H1 (cell line): ENCODE data around the gene MAPKAP1. TPM values are rescaled to one million over a fixed set of nuclear protein-coding genes. Genes with fewer than 3 reads are reported as not detected.

Experiments
- CEBPB ChIP-seq: IDR thresholded peaks from 2 replicates; pipeline ENCODE4 v1.6.1; 2012; ENCODE audit warnings: low read depth, low read length
- CREB1 ChIP-seq: IDR thresholded peaks from 2 replicates; pipeline ENCODE4 v1.6.1; 2012; ENCODE audit warnings: inconsistent platforms
- MAX ChIP-seq: IDR thresholded peaks from 2 replicates; pipeline ENCODE4 v1.6.1; 2012; ENCODE audit warnings: inconsistent platforms
- POLR2A ChIP-seq, 2 experiments: IDR thresholded peaks; 1 replicate in 1 of 2; 2 replicates in 1 of 2; pipeline ENCODE4 v1.6.1; 2011; ENCODE audit warnings: low read depth in 2 of 2, low read length in 2 of 2, mild to moderate bottlenecking in 2 of 2; ENCODE audit errors: control extremely low read depth in 1 of 2
- polyA plus RNA-seq, 7 experiments: library from polyadenylated mRNA; depleted of rRNA in 3 of 7; stranded (reverse) in 5 of 7; unstranded in 2 of 7; fragments of >200 nt in 5 of 7; fragments of 200-250 nt in 2 of 7; gene quantifications; 1 replicate in 5 of 7; 2 replicates in 1 of 7; 4 replicates in 1 of 7; pipeline versions ENCODE4 v1.2.1 to v1.2.3, GENCODE V29; 2011 to 2013; ENCODE audit warnings: missing spikeins in 2 of 7, mixed read lengths in 2 of 7
- total RNA-seq: library from RNA; stranded (reverse); fragmentation: NEBNext Ultra II Directional; extraction: Animal tissue kit (Norgen Biotek cat#: 25700); gene quantifications from 2 replicates; pipeline ENCODE4 v1.2.1, GENCODE V29; 2021

MAPKAP1 gene
- total and polyA plus RNA-seq, 2 of the 8 experiments (the other 6 are each of a cell fraction or from before 2014, with no cell fraction given) = 79.2 to 140 TPM

- TF ChIP-seq MAX = no peak
- no peak for TF ChIP-seq POLR2A (IDR thresholded peaks at IDR 0.05; ENCODE audit: control extremely low read depth in 1 of 2, low read depth in 2 of 2, low read length in 2 of 2)
- no peak for TF ChIP-seq CEBPB
- TF ChIP-seq CREB1 = no peak
- TF ChIP-seq, all 59 proteins: peak for 0
Observed at GRCh38 chr9:125651576-125652232, 55.3 kb downstream of the MAPKAP1 start (continued).
